HuH-7 (cell line): ENCODE data around the gene TACC2.

Experiments used
- DNase-seq: peaks from one replicate; pipeline ENCODE4 v3.0.0; 2011; ENCODE audit warnings: low spot score

Gene TACC2

DNA sequence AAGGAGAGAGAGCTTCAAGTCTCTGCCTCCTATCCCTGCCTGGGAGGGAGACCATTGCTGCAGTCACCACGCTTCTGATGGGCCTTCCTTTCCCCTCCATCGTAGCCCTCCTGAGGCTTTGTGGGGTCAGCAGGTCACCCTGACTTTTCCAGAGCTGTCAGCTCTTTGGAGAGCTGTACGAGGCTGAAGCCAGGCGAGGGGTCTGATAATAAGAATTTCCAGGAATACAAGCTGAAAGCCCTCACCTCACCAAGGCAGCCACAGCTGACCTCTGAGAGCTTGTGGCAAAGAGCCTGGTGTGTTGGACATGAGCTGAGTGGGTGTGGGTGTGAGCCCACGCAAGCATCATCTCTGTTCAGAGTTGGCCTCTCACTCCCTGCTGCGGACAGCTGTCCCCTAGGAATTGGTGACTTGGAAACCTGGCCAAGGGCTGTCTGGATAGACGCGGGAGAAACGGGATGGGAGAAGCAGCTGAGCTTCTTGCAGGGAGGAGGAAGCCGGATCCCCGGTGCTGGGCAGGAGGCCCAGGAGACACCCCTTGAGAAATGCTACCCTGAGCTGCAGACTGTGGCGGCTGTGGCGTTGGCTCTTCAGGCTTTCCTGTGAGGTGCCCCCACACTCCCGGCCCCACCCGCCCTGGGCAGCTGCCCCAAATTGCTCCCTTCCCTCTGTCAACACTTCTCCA, 160.1 kb downstream of the TACC2 start:
- no peak for DNase-seq

DNA sequence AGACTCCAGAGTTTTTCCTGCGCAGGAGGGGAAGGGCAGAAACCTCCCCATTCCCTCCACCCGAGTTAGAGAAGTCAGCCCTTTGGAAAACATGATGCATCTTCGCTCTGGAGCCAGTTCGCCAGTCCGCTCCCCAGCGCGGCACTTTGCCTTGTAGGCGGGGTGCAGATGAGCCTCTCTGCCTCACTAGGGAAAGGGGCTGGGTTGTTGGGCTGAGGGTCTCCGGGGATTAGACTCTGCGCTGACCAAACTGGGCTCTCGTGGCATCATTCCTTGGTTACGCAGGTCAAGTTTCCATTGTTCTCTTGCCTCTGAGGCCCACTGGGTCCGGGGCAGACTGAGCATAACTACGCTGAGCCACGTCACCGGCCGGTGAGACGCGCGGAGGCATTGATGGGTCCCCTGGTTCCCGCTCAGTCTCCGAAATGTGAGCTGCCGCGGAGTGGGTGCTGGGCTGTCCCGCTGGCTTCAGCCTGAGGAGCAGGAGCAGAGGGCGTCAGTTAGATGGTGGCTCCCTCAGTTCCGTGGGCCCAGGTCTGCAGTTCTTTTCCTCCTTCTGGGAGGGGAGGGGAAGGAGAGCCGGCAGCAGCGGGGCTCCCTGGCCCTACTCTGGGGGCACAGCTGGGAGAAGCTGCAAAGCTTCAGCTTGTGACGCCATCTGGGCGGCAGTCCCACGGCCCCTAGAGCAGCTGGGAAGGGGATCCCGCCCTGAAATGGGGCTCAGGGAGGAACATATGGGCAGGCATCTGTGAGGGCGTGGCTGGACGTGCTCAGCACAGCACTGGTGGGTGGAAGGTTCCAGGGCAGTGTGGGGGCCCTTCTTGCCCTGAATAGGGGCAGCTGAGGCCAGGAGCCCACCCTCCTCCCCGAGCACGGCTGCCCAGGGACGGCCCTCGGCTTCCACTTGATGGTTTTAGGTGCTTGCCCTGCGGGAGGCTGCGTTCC, 160.9 kb downstream of the TACC2 start:
- DNase-seq = no peak

GRCh38 chr10:122151121-122151694, 162.2 kb downstream of the TACC2 start:
- DNase-seq = no peak

DNA sequence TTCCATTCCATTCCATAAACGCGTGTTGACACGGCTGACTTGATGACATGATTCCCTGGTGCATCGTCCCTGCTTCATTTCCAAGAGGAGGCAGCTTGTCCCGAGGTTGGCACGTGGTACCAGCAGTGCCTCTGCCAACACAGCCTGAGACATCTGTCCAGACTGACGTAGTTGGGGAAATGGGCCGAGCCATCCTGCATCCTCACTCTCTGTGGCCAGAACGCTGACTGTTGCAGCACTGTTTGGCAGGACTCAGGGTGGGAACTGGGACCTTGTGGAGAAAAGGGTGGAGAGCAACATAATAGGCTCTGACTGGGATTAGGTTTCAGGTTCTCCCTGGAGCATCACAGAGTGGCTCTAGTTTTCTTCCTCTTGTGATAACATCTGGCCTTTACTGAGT, 163.6 kb downstream of the TACC2 start:
- no peak for DNase-seq

DNA sequence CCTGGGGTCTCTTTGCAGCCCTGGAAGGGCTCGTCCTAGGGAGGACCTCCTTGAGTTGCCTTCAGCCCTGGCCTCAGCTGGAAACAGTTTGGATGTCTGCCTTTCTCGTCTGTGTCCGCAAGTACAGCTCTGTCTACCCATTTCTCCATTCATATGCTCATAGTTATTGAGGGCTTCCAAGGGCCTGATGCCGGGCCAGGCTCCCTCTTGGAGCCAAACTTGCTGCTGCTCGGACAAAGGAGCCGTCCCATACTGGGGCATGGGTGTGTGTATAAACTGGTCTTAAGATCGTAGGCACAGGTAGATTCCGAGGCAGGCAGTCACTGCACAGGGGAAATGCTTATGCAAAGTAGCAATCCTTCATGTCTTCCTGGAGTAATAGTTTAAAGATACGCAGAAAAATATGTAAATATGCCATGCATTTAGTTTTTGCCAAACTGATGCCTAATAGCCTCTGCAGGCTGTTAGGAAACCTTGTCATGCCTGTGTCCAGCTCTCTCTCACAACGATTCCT, 165.1 kb downstream of the TACC2 start:
- no peak for DNase-seq

- DNase-seq = no peak
Observed at GRCh38 chr10:122154545-122155366, 165.8 kb downstream of the TACC2 start.

GRCh38 chr10:122157451-122157850, 168.5 kb downstream of the TACC2 start:
- DNase-seq = no peak

DNA sequence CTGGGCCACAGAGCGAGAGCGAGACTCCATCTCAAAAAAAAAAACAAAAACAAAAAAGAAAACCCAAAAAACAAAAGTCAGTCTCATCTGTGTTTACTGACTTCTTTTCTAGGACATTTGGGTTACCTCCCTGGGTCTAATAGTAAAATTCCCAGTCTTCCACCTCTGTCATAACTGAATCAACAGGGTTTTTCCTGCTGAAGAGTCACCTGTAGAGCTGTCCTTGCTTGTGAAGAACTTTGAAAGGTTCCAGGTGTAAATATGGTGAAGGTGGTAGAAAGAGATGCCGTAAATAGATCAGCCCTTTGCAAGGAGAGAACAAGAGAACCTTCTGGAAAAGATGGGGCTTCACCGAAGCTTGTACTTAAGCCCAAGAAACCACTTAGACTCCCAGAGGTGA, 169.4 kb downstream of the TACC2 start:
- DNase-seq = no peak

- no peak for DNase-seq
Observed at GRCh38 chr10:122159141-122159970, 170.4 kb downstream of the TACC2 start.

DNA sequence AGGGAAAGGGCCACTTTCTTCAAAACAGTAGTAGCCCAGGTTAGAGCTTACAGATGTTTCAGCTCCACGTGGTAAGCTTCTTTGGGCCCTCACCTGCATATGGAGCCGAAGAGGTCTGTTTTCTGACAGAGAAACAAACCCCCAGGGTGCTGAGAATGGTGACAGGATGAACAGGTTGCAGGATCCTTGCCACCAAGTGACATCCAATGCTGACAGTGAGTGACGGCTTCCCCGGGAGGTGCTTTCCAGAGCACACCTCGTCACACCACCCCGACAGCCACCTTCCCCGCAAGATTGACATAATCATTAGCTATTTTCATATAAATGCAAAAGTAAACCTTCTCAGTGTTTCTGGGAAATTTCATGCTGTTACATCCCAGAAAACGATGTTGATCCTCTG, 172.8 kb downstream of the TACC2 start:
- DNase-seq = no peak

- peak; percentile 72 for DNase-seq
Observed at GRCh38 chr10:122162671-122163173, 173.8 kb downstream of the TACC2 start.

GRCh38 chr10:122163174-122164022, 174.4 kb downstream of the TACC2 start:
- DNase-seq = peak; percentile 51

DNA sequence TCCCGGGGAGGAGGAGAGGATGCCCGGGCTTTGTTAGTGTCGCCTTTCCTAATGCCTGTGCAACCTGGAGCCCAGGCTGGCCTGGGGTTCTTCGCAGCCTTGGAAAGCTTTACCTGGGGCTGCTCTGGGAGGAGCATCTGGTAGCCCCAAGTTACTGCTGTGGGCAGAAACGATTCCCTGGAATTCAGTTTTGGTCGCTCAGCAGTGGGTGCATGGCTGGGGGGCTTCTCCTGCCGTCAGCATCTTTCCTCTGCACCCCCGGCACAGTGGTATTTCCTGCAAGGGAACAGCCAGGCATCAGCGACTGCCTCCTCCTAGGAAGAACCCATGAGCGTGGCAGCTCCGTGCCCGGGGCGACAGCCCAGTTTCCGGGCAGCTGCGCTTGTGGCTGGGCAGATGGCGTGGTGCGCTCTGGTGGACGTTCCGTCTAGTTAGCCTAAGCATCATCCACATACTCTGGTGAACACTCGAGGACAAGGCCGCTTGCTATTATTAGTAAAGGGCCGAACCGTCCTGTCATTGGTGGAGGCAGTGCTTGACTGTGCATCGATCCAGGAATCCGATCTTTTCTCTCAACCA, 175.1 kb downstream of the TACC2 start:
- DNase-seq = no peak

GRCh38 chr10:122164815-122165483, 176.0 kb downstream of the TACC2 start:
- peak; percentile 70 for DNase-seq

DNA sequence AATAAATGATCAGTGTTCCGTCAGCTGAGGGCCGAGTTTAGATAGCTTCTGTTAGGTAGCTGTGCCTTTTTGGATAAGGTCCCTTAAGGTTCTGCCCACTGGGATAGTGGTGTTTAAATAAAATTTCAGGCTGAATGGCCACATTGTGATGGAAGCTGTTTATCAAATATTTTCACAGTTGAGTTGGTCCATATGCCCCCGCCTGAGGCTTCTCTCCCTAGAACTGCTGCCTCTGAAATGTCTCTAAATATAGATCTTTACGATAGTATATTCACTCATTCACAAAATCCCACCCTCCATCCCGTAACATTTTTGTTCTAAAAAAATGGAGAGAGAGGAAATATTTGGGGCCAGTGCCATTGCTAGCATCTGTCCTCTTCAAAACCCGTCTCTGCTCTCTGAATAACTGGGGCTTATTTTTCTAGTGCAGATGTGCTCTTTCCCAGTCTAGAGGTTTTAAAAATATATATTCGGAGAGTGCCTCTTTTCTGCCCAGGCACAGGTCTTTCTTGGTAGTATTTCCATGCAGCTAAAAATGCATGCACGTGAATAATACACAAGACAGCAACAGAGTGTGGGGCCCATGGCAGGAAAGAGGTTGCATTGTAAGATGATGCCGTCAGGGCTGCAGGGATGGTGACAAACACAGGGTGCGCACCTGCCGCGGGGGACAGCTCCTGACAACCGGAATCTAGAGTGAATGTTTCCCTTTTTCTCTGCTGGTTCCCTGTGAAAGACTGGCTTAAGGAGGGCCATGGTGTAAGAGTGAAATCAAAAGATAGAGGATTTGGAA, 176.7 kb downstream of the TACC2 start:
- no peak for DNase-seq

- no peak for DNase-seq
Observed at GRCh38 chr10:122168101-122168500, 179.1 kb downstream of the TACC2 start.

DNA sequence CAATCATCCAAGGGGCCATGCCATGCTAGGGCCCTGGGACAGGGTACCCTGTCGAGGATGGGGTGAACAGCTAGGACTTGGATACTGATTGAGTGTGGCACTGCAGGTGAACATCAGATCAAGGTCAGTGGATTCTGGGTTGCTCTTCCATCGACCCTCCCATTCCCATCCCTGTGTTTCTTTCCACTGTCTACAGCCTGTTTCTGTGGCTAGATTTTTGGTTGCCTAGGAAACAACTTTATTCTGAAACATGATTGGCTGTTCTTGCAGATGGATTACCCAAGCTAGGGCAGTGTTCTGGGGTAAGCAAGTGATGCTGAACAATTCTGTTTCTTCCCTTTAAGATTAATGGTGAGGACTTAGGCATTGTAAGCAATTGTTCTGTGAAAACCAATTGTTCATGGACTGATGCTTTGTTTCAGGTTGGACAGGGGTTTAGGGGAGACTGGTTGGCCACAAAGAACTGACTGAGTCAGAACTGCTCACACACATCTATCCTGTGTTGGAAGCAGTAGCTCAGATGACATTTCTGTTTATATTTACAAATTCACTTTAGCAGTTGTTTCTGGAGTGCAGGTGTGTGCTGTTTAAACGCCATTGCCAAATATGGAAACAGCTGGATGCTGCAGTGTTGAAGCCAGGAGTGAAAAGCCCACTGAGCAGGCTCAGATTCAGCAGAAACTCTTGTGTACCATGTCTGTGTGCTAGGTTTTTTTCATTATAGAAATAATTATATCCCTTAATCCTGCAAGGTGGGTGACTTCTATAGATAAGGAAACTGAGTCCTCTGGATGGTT, 179.8 kb downstream of the TACC2 start:
- no peak for DNase-seq
